GM15510 (cell line): Measurements from ENCODE around the gene BCL2.
A peak's percentile ranks its signal among the peaks of the same experiment; 100 is the strongest.

Experiments used
- POLR2A ChIP-seq: IDR thresholded peaks from 3 replicates; pipeline ENCODE4 v1.6.1; 2011; ENCODE audit warnings: borderline replicate concordance; ENCODE audit not compliant: insufficient read length; ENCODE audit errors: extremely low read depth

BCL2 gene

GRCh38 chr18:63157293-63158011 is 162.1 kb downstream of the BCL2 start:
- TF ChIP-seq POLR2A: no peak

GRCh38 chr18:63155910-63156773 is 163.4 kb downstream of the BCL2 start:
- TF ChIP-seq POLR2A: no peak

- TF ChIP-seq POLR2A: peak; percentile 20
Observed at GRCh38 chr18:63155169-63155852, 164.3 kb downstream of the BCL2 start.

GRCh38 chr18:63154350-63155152 is 165.0 kb downstream of the BCL2 start:
- TF ChIP-seq POLR2A: no peak

GRCh38 chr18:63152791-63153190 is 166.8 kb downstream of the BCL2 start:
- TF ChIP-seq POLR2A: no peak

- no peak for TF ChIP-seq POLR2A
Observed at GRCh38 chr18:63152096-63152495, 167.5 kb downstream of the BCL2 start.

- no peak for TF ChIP-seq POLR2A
Observed at GRCh38 chr18:63151539-63151938, 168.0 kb downstream of the BCL2 start.

- no peak for TF ChIP-seq POLR2A
Observed at GRCh38 chr18:63150942-63151421, 168.6 kb downstream of the BCL2 start.

- no peak for TF ChIP-seq POLR2A
Observed at GRCh38 chr18:63150326-63150725, 169.2 kb downstream of the BCL2 start.

GRCh38 chr18:63149302-63149587 is 170.3 kb downstream of the BCL2 start:
- TF ChIP-seq POLR2A: no peak

- TF ChIP-seq POLR2A: no peak
Observed at GRCh38 chr18:63148449-63149301, 170.9 kb downstream of the BCL2 start.

- no peak for TF ChIP-seq POLR2A
Observed at GRCh38 chr18:63147973-63148372, 171.6 kb downstream of the BCL2 start.

GRCh38 chr18:63146828-63147409 is 172.7 kb downstream of the BCL2 start:
- no peak for TF ChIP-seq POLR2A

- TF ChIP-seq POLR2A: no peak
Observed at GRCh38 chr18:63145851-63146555, 173.6 kb downstream of the BCL2 start.
